ENCODE data around the gene GREB1.

DNA sequence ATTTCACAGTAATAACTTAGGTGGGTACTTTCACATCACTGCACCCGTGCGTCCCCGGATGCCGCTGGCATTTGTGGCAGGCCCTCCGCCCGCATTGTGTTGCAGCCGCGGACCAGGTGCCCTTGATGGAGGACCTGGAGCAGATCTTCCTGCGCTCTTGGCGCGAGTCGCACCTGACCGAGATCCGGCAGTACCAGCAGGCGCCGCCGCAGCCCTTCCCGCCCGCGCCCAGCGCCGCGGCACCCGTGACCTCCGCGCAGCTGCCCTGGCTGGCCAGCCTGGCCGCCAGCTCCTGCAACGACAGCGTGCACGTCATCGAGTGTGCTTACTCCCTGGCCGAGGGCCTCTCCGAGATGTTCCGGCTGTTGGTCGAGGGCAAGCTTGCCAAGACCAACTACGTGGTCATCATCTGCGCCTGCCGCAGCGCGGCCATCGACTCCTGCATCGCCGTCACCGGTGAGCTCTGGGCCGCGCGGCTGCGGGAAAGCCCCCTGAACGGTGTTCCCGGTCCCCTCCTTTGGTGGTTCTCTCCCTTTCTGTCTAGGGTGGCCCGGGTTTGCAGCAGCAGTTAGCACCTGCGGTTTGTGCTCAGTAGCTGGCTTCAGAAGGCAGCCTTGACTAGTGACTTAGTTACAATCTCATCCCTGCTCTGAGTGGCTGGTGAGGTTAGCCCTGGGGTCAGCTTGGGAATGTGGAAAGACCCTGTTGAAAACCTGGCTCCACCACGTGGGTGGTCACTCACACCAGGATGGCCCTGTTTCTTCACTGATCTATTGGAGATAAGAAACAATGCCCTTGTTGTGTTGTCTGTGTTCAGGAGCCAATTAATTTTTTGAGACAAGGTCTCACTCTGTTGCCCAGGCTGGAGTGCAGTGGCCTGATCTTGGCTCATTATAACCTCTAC, 59.1 kb downstream of the GREB1 start:
- TF ChIP-seq POLR2A (IDR thresholded peaks at IDR 0.05) (no peak), EP300 (IDR thresholded peaks at IDR 0.05) (no peak)
- TF ChIP-seq, protein P1, sequence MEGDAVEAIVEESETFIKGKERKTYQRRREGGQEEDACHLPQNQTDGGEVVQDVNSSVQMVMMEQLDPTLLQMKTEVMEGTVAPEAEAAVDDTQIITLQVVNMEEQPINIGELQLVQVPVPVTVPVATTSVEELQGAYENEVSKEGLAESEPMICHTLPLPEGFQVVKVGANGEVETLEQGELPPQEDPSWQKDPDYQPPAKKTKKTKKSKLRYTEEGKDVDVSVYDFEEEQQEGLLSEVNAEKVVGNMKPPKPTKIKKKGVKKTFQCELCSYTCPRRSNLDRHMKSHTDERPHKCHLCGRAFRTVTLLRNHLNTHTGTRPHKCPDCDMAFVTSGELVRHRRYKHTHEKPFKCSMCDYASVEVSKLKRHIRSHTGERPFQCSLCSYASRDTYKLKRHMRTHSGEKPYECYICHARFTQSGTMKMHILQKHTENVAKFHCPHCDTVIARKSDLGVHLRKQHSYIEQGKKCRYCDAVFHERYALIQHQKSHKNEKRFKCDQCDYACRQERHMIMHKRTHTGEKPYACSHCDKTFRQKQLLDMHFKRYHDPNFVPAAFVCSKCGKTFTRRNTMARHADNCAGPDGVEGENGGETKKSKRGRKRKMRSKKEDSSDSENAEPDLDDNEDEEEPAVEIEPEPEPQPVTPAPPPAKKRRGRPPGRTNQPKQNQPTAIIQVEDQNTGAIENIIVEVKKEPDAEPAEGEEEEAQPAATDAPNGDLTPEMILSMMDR (IDR thresholded peaks at IDR 0.05) = no peak
